SK-N-SH (cell line): ENCODE results near the gene AATF.

Experiments
- SMC3 ChIP-seq: IDR thresholded peaks from 2 replicates; pipeline ENCODE4 v1.6.1; 2012; ENCODE audit warnings: low read depth, low read length, improper control_type of control experiment
- TAF1 ChIP-seq: IDR thresholded peaks from 2 replicates; pipeline ENCODE4 v1.6.1; 2012; ENCODE audit warnings: low read depth, mild to moderate bottlenecking, low read length, moderate library complexity, borderline replicate concordance
- TF ChIP-seq, protein P1 (sequence below): fragments of 200-600 bp; sonication (generic); IDR thresholded peaks from 2 replicates; pipeline ENCODE4 v1.6.1; 2017; ENCODE audit warnings: antibody characterized with exemption, mild to moderate bottlenecking, moderate library complexity

DNA sequence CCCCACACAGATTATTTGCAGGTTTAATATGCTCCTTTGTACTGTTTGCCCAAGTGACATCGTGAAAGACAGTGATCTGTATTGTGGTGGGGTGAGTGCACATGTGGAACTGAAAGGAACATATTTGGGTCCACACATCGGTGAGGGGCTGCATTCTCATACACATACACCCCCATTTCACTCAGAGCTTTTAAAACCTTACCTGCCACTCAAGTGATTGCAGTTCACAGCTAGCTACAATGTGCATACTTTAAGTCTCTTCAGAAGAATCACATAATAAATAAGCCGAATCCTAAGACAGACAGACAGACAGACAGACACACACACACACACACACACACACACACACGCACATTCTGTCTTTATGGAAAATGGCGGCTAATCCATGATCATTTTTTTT, 102.6 kb downstream of the AATF start:
- TF ChIP-seq, protein P1, sequence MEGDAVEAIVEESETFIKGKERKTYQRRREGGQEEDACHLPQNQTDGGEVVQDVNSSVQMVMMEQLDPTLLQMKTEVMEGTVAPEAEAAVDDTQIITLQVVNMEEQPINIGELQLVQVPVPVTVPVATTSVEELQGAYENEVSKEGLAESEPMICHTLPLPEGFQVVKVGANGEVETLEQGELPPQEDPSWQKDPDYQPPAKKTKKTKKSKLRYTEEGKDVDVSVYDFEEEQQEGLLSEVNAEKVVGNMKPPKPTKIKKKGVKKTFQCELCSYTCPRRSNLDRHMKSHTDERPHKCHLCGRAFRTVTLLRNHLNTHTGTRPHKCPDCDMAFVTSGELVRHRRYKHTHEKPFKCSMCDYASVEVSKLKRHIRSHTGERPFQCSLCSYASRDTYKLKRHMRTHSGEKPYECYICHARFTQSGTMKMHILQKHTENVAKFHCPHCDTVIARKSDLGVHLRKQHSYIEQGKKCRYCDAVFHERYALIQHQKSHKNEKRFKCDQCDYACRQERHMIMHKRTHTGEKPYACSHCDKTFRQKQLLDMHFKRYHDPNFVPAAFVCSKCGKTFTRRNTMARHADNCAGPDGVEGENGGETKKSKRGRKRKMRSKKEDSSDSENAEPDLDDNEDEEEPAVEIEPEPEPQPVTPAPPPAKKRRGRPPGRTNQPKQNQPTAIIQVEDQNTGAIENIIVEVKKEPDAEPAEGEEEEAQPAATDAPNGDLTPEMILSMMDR = no peak
- TF ChIP-seq SMC3 (no peak), TAF1 (no peak)
